Nucleus accumbens (tissue), 56 donors: ENCODE measurements around the gene NLRP2B.
"Not testable (repeated sequence)": the region's sequence is repeated elsewhere in the genome, so short reads cannot be mapped to it uniquely, and the experiment has no call there.

Experiments used
- DNase-seq, 56 donors: peaks; one replicate each; lab custom pipeline; 2025; lab: John Stamatoyannopoulos, UW

The NLRP2B gene

DNA sequence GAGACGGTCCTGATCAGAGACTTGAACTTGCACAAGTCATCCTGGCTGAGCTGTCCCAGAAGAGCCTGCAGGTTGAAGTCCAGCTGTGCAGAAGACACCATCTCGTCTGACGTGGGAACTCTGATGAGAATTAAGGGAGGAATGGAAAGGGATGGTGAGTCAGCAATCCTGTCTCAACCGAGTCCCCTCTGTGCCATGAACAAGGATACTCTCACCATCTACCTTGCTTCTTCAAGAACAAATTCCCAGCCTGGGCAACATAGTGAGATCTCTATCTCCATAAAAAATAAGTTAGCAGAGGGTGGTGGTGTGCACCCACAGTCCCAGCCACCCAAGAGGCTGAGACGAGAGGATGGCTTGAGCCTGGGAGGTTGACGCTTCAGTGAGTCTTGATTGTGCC lies at the start of gene NLRP2B:
NLRP2B (minus strand) TSS at position 101 of the 400 bp plus-strand sequence.
- DNase-seq, result no peak

DNA sequence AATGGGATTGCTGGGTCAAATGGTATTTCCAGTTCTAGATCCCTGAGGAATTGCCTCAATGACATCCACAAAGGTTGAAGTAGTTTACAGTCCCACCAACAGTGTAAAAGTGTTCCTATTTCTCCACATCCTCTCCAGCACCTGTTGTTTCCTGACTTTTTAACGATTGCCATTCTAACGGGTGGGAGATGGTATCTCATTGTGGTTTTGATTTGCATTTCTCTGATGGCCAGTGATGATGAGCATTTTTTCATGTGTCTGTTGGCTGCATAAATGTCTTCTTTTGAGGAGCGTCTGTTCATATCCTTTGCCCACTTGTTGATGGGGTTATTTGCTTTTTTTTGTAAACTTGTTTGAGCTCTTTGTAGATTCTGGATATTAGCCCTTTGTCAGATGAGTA lies 45.9 kb upstream of the NLRP2B start:
- DNase-seq, result not testable (repeated sequence)

DNA sequence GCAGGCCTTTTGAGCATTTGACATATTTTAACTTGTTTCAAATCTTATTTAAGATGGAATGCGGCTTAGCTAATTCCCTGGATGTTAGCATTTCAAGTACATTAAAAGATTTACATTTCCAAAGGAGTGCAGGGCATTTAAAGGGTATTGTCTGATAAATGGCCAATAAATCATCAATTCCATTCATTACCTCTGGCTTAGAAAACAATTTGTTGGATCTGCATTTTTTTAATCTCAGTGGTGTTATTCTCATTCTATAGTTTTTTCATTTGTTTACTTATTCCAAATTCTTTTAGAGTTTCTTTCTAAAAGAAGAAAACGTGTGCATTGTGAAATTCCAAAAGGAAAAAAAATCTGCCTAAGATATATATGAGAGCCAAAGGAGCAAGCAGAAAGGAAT lies 1.3 kb upstream of the NLRP2B start:
- DNase-seq, result no peak

DNA sequence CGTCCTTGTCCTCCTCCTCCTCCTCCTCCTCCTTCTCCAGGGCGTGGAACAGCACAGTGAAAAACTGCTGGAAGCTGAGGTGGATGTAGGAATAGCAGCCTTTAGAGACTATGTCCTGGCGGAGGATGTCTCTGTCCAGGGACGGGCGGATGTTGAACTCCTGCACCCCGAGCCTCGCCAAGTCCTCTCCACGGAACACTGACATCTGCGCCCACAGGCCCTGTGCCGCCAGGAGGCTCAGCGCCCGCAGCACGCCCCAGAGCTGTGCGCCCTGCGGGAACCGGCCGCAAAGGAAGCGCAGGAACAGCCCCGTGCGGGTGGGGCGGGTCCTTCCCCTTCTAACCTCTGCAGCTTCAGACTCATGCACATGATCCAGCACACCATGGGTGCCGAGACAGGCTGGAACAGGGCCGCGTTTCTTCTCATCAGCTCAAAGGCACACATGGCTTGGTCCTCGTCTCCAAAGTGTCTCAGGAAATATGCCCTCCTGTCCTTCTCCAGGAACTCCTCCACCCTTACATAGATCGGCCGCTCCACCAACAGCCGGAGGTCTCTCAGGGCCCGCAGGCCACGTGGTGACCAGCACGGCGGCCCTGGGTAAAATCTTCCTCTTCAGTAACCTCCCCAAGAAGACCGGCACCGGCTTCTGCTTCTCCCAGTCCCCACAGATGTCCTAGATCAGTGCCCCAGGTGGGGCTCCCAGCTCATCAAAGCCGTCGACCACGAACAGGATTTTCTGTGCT lies 1.2 kb downstream of the NLRP2B start:
- no peak for DNase-seq

DNA sequence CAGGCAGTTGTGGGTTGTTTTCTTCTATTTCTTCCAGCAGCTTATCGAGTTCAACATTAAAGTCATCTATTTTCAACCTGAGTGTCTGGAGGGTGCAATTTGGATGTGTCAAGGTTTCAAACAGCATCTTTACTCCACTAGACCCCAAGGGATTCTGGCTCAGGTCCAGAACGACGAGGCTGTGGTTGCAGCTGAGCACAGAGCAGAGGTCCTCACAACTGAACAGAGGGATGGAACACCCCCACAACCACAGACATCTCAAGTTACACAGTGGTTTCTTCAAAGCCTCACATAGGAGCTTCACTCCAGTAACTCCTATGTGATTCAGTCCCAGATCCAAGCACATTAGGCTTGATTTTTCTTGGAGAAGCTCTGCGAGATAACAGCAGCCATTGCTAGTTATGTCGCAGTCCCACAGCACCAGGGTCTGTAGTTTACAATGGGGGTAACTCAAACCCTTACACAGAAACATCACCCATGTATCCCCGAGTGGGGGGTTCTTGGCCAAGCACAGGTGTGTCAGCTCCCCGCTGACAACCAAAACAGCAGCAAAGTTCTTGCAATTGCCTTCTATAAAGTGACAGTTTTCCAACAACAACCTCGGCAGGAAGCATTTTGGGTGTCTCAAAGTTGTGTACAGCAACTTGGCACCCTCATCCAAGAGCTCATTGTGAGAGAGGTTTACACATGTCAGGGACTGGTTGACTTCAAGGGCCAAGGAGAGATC lies 2.8 kb downstream of the NLRP2B start:
- DNase-seq, result no peak

DNA sequence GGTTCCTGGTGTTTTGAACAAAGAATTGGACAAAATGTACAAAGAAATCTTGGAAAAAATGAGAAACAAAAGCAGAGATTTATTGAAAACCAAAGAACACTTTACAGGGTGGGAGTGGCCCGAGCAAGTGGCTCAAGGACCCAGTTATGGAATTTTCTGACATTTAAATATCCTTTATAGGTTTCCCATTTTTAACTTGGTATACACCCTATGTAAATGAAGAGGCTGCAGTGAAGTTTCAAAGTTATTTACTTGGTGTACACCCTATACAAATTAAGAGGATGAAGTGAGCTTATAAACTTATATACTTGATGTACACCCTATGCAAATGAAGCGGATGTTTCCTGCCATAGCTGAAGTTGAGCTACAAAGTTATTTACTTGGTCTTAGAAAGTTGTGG lies 4.7 kb downstream of the NLRP2B start:
- no peak for DNase-seq

DNA sequence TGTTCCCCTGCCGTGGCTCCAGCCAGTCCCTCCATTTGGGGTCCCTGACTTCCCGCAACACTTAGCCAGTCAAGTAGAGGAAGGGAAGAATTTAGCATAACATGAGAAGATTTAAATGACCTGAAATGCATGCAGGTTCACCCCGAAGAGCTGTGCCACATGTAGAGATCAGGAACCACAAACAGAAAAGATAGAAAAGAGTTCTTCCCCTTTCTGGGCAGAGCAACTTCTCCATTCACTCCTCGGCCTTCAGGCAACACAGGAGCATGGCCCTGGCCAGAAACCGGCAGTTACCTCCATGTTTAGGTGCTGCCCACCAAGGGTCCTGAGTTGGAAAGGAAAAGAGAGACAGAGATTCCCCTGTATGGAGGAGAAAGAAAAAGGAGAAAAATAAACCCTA lies 5.2 kb downstream of the NLRP2B start:
- no peak for DNase-seq

DNA sequence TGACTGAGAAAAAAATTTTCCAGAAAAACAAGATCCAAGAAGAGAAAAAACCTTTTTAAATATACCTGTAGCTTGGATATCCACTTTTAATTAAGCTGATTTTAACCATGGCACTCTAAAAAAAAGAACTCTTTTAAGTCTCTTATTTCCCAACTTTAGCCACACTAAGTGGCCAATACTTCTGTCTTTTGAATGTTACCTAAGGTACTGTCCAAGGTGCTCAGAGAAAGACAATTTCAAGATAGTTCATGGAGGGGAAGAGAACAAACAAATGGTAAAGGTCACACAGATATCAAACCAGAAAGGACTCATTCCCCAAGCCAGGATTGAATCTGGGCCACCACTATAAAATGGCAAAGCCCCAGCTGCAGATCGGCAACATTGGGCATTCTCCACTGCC lies 10.1 kb downstream of the NLRP2B start:
- DNase-seq, result no peak

DNA sequence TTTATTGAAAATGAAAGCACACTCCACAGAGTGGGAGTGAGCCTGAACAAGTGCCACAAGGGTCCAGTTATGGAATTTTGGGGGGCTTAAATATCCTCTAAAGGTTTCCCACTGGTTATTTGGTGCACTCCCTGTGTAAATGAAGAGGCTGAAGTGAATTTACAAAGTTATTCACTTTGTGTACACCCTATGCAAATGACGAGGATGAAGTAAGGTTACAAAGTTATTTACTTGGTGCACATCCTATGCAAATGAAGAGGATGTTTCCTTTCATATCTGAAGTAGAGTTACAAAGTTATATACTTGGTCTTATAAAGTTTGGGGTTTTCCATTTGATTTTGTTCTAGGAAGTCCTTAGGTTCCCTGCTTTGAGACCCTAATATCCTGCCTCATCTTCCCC lies 13.1 kb downstream of the NLRP2B start:
- no peak for DNase-seq

DNA sequence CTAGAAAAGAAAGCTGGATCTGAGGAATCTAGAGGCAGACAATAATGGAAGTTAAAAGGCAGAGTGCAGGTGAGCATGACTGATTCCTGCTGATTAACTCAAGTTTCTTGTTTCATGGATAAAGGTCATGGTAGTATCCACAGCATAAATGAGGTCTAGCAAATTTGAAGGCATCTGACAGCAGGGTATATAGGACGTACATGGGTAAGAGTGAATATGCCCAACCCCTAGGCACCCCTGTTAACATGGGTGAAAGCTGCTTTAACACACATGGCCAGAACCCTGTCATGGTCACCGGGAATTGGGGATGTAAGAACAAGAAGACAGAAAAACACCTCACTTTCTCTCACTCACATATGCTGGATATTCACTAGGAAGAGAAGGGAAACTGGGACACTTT lies 25.0 kb downstream of the NLRP2B start:
- DNase-seq, result no peak

DNA sequence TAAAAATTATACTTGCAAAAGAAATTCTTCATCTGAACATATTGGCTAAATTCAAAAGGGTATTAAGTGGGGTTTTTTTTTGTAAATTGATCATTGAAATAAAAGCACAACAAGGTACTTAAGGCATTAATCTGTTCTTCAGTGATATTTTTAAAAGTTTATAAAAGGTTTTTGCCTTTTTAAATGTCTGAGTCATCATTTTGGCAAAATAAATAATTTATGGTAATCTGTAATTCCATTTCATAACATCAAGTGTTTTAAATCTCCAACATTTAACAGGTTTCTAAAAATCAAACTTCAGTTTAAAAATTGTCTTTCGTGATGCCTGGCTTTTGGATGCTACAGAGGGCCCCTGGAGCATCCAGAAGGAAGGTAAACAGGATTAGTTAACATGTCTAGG lies 27.4 kb downstream of the NLRP2B start:
- no peak for DNase-seq

DNA sequence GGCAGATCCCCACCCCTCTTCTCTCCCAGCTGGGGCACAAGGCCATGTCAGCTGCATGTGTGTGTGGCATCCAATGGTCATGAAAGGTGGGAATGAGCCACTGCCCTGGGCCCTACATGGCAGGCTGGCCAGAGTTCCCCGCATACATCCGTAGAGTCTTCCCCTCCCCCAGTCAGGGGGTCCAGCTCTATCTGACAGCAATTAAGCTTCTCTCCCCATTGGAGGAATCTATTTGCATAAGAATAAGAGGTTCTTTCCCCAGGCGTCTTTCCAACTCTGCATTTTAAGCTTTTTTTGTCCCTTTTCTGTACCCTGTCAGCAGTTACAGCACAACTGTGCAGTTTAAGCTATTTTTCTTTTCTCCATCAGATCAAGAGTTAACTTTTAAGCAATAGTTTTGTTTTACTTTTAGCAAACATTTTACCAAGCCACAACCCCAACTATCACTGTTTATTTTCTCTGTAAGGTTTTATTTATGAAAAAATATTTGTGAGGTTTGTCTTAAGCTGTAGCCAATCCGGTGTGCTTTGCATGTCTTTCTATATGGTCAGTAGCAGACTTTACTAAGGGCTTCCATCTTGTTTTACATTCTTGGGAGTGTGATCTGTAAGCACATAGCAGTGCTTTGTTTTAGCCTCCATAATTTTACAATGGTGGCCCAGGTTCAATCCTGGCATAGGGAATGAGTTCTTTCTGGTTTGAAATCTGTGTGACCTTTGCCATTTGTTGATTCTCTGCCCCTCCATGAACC lies 28.7 kb downstream of the NLRP2B start:
- no peak for DNase-seq

DNA sequence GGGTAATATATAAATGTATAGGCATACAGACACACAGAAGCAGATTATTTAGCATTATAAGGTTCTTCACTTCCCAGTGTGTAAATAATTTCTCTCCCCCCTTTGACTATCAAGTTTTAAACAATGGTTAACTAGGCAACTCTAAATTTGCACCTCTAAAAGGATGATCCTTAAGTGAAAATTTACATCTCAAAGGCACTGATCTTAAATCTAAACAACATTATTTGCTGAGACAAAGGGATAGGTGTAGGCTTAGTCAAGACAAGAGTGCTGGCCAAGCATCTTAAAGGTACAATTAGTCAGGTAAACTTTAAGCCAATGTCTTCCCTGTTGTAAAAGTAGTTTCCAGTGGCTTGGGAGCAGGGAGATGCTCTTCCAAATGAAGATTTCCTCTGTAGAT lies 33.0 kb downstream of the NLRP2B start:
- no peak for DNase-seq

DNA sequence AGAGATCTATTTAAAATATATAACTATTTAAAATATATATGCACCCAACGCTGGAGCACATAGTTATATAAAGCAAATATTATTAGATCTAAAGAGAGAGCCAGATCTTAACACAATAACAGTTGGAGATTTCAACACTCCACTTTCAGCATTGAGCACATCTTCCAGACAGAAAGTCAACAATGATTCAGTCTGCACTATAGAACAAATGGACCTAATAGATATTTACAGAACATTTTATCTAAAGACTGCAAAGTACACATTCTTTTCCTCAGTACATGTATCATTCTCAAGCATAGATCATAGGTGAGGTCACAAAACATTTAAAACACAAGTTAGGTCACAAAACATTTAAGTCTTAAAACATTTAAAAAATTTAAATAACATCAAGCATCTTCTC lies 36.4 kb downstream of the NLRP2B start:
- no peak for DNase-seq

DNA sequence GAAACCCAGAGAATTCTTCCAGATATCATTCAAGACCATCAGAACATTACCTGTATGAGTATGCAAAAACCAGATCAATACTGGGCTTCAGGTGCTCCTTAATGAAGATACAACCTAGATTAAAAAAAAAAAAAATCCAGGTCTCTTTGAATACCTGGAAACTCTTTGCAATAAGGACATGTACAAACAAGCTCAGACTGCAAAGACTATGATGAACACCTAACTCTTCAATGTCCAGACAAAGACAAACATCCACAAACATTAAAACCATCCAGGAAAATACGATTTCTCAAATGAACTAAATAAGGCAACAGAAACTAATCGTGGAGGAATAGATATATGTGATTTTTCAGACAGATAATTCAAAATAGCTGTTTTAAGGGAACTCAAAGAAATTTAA lies 38.7 kb downstream of the NLRP2B start:
- DNase-seq, result no peak

DNA sequence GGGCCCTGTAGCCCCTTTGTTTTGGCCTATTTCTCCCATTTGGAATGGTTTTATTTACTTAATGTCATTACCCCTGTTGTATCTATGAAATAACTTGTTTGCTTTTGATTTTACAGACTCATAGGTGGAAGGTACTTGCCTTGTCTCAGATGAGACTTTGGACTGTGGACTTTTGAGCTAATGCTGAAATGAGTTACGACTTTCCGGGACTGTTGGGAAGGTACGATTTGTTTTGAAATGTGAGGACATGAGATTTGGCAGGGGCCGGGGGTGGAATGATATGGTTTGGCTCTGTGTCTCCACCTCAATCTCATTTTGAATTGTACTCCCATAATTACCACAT lies 39.4 kb downstream of the NLRP2B start:
- DNase-seq, result no peak

DNA sequence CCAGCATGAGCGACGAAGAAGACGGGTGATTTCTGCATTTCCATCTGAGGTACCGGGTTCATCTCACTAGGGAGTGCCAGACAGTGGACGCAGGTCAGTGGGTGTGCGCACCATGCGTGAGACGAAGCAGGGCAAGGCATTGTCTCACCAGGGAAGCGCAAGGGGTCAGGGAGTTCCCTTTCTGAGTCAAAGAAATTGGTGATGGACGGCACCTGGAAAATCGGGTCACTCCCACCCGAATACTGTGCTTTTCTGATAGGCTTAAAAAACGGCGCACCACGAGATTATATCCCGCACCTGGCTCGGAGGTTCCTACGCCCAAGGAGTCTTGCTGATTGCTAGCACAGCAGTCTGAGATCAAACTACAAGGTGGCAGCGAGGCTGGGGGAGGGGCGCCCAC lies 50.6 kb downstream of the NLRP2B start:
- DNase-seq, result not testable (repeated sequence)
